ENCODE results near the gene CHTF8.

CHTF8 gene

GRCh38 chr16:69085032-69085695 lies 47.2 kb downstream of the CHTF8 start:
- Histone ChIP-seq H3K27me3 (ENCODE audit: control insufficient read depth, insufficient read depth, low read length) (no peaks in the 10 kb centered on the region), H3K27ac (ENCODE audit: low read depth, low read length) (no peak overlapping the region), H3K36me3 (ENCODE audit: control insufficient read depth, insufficient read depth, low read length) (no peaks in the 10 kb centered on the region), H3K9ac (ENCODE audit: low read length) (no peak overlapping the region), H3K4me3 (ENCODE audit: low read length) (no peak overlapping the region), H3K4me1 (ENCODE audit: control insufficient read depth, insufficient read depth, low read length) (no peaks in the 10 kb centered on the region)

GRCh38 chr16:69084289-69084688 lies 48.1 kb downstream of the CHTF8 start:
- H3K27me3 ChIP-seq (ENCODE audit: control insufficient read depth, insufficient read depth, low read length) = no peaks in the 10 kb centered on the region
- H3K4me3 ChIP-seq (ENCODE audit: low read length) = no peak overlapping the region
- no peak overlapping the region for H3K27ac ChIP-seq (ENCODE audit: low read depth, low read length)
- no peaks in the 10 kb centered on the region for H3K4me1 ChIP-seq (ENCODE audit: control insufficient read depth, insufficient read depth, low read length)
- H3K9ac ChIP-seq (ENCODE audit: low read length) = no peak overlapping the region
- H3K36me3 ChIP-seq (ENCODE audit: control insufficient read depth, insufficient read depth, low read length) = no peaks in the 10 kb centered on the region

GRCh38 chr16:69083306-69083941 lies 49.0 kb downstream of the CHTF8 start:
- H3K4me1 ChIP-seq (ENCODE audit: control insufficient read depth, insufficient read depth, low read length) = no peaks in the 10 kb centered on the region
- H3K27me3 ChIP-seq (ENCODE audit: control insufficient read depth, insufficient read depth, low read length) = no peaks in the 10 kb centered on the region
- H3K27ac ChIP-seq (ENCODE audit: low read depth, low read length) = no peak overlapping the region
- no peak overlapping the region for H3K4me3 ChIP-seq (ENCODE audit: low read length)
- H3K36me3 ChIP-seq (ENCODE audit: control insufficient read depth, insufficient read depth, low read length) = no peaks in the 10 kb centered on the region
- no peak overlapping the region for H3K9ac ChIP-seq (ENCODE audit: low read length)

- H3K4me3 ChIP-seq (ENCODE audit: low read length) = no peak overlapping the region
- no peaks in the 10 kb centered on the region for H3K36me3 ChIP-seq (ENCODE audit: control insufficient read depth, insufficient read depth, low read length)
- no peaks in the 10 kb centered on the region for H3K27me3 ChIP-seq (ENCODE audit: control insufficient read depth, insufficient read depth, low read length)
- H3K27ac ChIP-seq (ENCODE audit: low read depth, low read length) = no peak overlapping the region
- H3K9ac ChIP-seq (ENCODE audit: low read length) = no peak overlapping the region
- no peaks in the 10 kb centered on the region for H3K4me1 ChIP-seq (ENCODE audit: control insufficient read depth, insufficient read depth, low read length)
Observed at GRCh38 chr16:69079697-69080096, 52.7 kb downstream of the CHTF8 start.

- no peak overlapping the region for H3K4me3 ChIP-seq (ENCODE audit: low read length)
- H3K36me3 ChIP-seq (ENCODE audit: control insufficient read depth, insufficient read depth, low read length) = no peaks in the 10 kb centered on the region
- no peak overlapping the region for H3K9ac ChIP-seq (ENCODE audit: low read length)
- H3K4me1 ChIP-seq (ENCODE audit: control insufficient read depth, insufficient read depth, low read length) = no peaks in the 10 kb centered on the region
- H3K27ac ChIP-seq (ENCODE audit: low read depth, low read length) = no peak overlapping the region
- H3K27me3 ChIP-seq (ENCODE audit: control insufficient read depth, insufficient read depth, low read length) = no peaks in the 10 kb centered on the region
Observed at GRCh38 chr16:69078073-69078472, 54.3 kb downstream of the CHTF8 start.

GRCh38 chr16:69077251-69077650 lies 55.1 kb downstream of the CHTF8 start:
- Histone ChIP-seq H3K9ac (ENCODE audit: low read length) (no peak overlapping the region), H3K36me3 (ENCODE audit: control insufficient read depth, insufficient read depth, low read length) (no peaks in the 10 kb centered on the region), H3K4me1 (ENCODE audit: control insufficient read depth, insufficient read depth, low read length) (no peaks in the 10 kb centered on the region)

GRCh38 chr16:69073181-69073702 lies 59.1 kb downstream of the CHTF8 start:
- H3K9ac ChIP-seq (ENCODE audit: low read length) = no peak overlapping the region
- no peaks in the 10 kb centered on the region for H3K4me1 ChIP-seq (ENCODE audit: control insufficient read depth, insufficient read depth, low read length)
- no peaks in the 10 kb centered on the region for H3K27me3 ChIP-seq (ENCODE audit: control insufficient read depth, insufficient read depth, low read length)
- H3K4me3 ChIP-seq (ENCODE audit: low read length) = no peak overlapping the region
- no peak overlapping the region for H3K27ac ChIP-seq (ENCODE audit: low read depth, low read length)
- no peaks in the 10 kb centered on the region for H3K36me3 ChIP-seq (ENCODE audit: control insufficient read depth, insufficient read depth, low read length)

More at GRCh38 chr16:69077251-69077650, 55.1 kb downstream of the CHTF8 start:
- Histone ChIP-seq H3K27me3 (ENCODE audit: control insufficient read depth, insufficient read depth, low read length) (no peaks in the 10 kb centered on the region), H3K27ac (ENCODE audit: low read depth, low read length) (no peak overlapping the region), H3K4me3 (ENCODE audit: low read length) (no peak overlapping the region)

GRCh38 chr16:69072640-69072974 lies 59.8 kb downstream of the CHTF8 start:
- Histone ChIP-seq H3K36me3 (ENCODE audit: control insufficient read depth, insufficient read depth, low read length) (no peaks in the 10 kb centered on the region), H3K27ac (ENCODE audit: low read depth, low read length) (no peak overlapping the region), H3K27me3 (ENCODE audit: control insufficient read depth, insufficient read depth, low read length) (no peaks in the 10 kb centered on the region), H3K9ac (ENCODE audit: low read length) (no peak overlapping the region), H3K4me1 (ENCODE audit: control insufficient read depth, insufficient read depth, low read length) (no peaks in the 10 kb centered on the region), H3K4me3 (ENCODE audit: low read length) (no peak overlapping the region)

GRCh38 chr16:69071036-69071435 lies 61.4 kb downstream of the CHTF8 start:
- Histone ChIP-seq H3K9ac (ENCODE audit: low read length) (no peak overlapping the region), H3K36me3 (ENCODE audit: control insufficient read depth, insufficient read depth, low read length) (no peaks in the 10 kb centered on the region), H3K4me3 (ENCODE audit: low read length) (no peak overlapping the region), H3K27me3 (ENCODE audit: control insufficient read depth, insufficient read depth, low read length) (no peaks in the 10 kb centered on the region), H3K27ac (ENCODE audit: low read depth, low read length) (no peak overlapping the region), H3K4me1 (ENCODE audit: control insufficient read depth, insufficient read depth, low read length) (no peaks in the 10 kb centered on the region)

GRCh38 chr16:69069504-69069903 lies 62.9 kb downstream of the CHTF8 start:
- Histone ChIP-seq H3K4me3 (ENCODE audit: low read length) (no peak overlapping the region), H3K9ac (ENCODE audit: low read length) (no peak overlapping the region), H3K27ac (ENCODE audit: low read depth, low read length) (no peak overlapping the region), H3K4me1 (ENCODE audit: control insufficient read depth, insufficient read depth, low read length) (no peaks in the 10 kb centered on the region), H3K36me3 (ENCODE audit: control insufficient read depth, insufficient read depth, low read length) (no peaks in the 10 kb centered on the region), H3K27me3 (ENCODE audit: control insufficient read depth, insufficient read depth, low read length) (no peaks in the 10 kb centered on the region)
